Esophagus (tissue), 2 donors: Measurements from ENCODE around the gene GPR22. TPM values are rescaled to one million over a fixed set of nuclear protein-coding genes. Genes with fewer than 3 reads are reported as not detected.

Experiments used
- polyA plus RNA-seq, 2 donors: library from polyadenylated mRNA; stranded (reverse); fragments of 200-250 nt; gene quantifications; one replicate each; pipeline ENCODE4 v1.2.3, GENCODE V29; 2013
- donor health status: healthy with polysubstance abuse.
- donor health status: Bipolar disorder and iron deficiency.

Gene GPR22
- polyA plus RNA-seq, 2 donors = not detected

Other genes with a start within 250 kb of the GPR22 start
- 1 to 10 TPM; 4.3 to 7.2 TPM for gene COG5, start 93.9 kb downstream of the GPR22 start, polyA plus RNA-seq
- 1 to 10 TPM; 3.5 to 4.0 TPM for gene DUS4L, start 93.9 kb downstream of the GPR22 start, polyA plus RNA-seq
- gene BCAP29, start 110.2 kb downstream of the GPR22 start, polyA plus RNA-seq = 10 to 100 TPM; 46.4 to 49.0 TPM
- under 1 TPM; 0.02 to 0.06 TPM for gene SLC26A4, start 190.8 kb downstream of the GPR22 start, polyA plus RNA-seq